ENCODE results near the gene KRR1.

KRR1 gene

DNA sequence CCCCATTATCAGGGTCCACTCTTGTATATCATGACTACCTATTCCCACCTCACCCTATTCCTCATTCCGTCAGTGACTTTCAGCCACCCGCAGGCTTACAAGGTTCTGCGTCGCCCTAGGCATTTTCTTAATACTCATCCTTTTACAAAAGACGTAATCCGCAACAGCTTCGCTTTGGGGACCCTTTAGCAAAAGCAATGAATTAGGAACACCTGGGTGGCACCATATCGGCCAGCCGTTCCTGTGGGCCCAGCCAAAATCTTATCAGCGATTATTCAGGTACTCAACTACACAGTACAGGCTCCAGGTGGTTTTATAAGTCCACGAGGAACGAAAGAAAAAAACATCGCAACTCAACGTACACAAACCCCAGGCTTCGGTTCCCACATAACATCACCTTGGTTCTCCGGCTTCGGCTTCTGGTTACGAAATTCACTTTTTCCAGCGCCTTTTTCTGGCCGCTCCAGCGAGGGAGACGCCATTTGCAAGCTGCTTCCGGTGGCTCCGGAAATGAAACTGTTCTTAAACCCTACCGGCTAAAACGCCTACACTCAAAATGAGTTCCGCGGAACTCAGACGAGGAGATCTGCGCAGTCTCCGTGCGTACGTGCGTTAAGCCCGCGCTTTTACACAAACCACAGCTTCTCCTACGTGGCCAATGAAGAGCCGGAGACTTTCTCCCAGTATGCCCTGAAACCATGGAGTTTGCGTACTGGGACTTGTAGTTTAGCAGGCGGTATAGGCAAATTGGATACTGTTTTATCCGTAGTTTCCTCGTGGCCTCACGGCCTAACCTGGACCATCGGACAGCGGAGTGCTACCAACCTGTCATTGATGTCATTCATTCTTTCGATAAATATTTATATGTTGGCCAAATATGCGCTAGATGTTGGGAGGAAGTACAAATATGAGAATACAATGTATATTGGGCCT, at the start of gene KRR1:
Gene KRR1, minus strand, starts transcription at position 494 of the 933 bp plus-strand sequence. Its CDS starts 12 bp downstream, at position 482.
- no peak for TF ChIP-seq CTCF (IDR thresholded peaks at IDR 0.05; ENCODE audit: low read depth, low read length)
- DNase-seq (ENCODE audit: extremely low read depth, low read depth): peak; percentile 95

DNA sequence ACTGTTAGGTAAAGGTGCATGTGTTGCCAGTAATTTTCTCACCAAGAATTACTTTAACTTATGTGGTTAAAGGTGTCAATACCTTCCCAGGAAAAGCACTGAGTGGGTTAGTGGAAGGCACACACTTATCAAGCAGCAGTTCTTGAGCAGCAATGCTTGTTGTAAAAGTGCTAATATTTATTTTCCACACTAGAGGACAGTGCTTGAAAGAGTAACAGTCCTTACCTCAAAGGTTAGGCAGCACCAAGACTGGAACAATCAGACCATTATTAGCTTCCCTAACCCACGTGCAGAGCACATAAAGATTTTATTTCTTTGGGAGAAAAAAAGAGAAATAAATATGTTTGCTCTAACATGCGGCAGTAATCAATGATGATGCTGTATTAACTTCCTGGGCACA, 48.8 kb upstream of the KRR1 start:
- DNase-seq (ENCODE audit: extremely low read depth, low read depth): no peak
- TF ChIP-seq CTCF (IDR thresholded peaks at IDR 0.05; ENCODE audit: low read depth, low read length): peak; percentile 45

GRCh38 chr12:75558287-75558686, 46.9 kb upstream of the KRR1 start:
- no peak for TF ChIP-seq CTCF (IDR thresholded peaks at IDR 0.05; ENCODE audit: low read depth, low read length)
- DNase-seq (ENCODE audit: extremely low read depth, low read depth): no peak

GRCh38 chr12:75556311-75556899, 45.0 kb upstream of the KRR1 start:
- no peak for DNase-seq (ENCODE audit: extremely low read depth, low read depth)
- no peak for TF ChIP-seq CTCF (IDR thresholded peaks at IDR 0.05; ENCODE audit: low read depth, low read length)

DNA sequence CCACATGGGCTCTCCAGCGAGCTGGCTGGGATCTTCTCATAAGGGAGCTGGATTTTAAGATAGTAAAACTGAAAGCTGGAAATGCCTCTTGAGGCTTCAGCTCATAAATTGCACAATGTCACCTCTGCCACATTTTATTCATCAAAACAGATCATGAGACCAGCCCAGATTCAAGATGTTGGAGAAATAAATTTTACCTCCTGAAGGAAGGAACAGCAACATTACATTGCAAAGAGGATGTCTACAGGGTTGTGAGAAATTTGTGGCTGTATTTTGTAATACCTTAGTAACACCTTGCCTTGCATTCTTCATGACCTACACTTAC, 43.1 kb upstream of the KRR1 start:
- TF ChIP-seq CTCF (IDR thresholded peaks at IDR 0.05; ENCODE audit: low read depth, low read length): no peak
- no peak for DNase-seq (ENCODE audit: extremely low read depth, low read depth)

DNA sequence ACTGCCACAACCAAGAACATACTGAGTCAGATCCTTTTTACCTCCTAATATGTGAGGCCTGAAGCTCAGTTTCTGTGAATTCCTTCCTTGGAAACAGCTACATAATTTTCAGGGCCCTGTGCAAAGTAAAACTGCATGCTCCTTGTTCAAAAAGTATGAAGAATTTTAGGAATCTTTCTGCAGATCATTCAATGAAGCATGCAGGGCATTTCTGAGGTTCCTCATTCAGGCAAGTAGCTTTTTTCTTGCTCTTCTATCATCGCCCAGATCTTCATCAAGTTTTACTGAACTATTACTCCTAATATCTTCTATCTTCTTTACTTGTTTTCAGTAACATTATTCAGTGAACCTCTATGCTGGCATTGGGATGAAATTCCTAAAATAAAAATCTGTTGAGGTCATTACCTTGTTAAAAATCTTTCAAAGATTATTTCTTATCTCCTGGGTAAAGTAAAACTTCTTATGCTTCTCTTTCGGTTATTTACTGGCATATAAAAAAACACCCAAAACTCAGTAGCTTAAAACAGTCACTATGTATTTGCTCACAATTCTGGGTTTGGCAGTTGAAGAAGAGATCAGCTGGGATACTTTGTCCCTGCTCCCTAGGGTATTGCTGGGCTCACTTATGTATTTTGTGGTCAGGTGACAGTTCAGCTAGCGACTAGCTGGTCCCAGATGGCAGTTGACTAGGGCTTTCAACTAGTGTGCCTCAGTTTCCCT, 42.6 kb upstream of the KRR1 start:
- DNase-seq (ENCODE audit: extremely low read depth, low read depth): no peak
- no peak for TF ChIP-seq CTCF (IDR thresholded peaks at IDR 0.05; ENCODE audit: low read depth, low read length)

DNA sequence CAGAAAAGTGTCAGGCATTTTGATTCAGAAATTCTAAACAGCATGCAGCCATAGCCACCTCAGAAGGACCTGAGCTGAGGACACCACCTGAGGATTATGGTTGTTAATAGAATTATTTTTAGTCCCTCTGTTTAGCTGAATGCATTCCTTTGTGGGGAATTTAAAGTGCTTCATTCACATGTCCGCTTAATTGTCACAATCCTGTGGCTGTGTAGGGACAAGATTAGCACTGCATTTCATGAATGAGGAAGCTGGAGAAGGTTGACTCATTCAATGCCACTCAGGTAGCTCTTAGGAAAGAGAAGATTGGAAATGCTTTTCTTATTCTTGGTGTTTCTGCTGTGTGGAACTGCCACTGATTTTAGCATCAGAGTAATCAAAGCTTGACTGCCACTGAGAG, 42.0 kb upstream of the KRR1 start:
- DNase-seq (ENCODE audit: extremely low read depth, low read depth): no peak
- TF ChIP-seq CTCF (IDR thresholded peaks at IDR 0.05; ENCODE audit: low read depth, low read length): no peak

All from AG09319 (cell line).